ENCODE measurements around the gene SLC13A4. TPM values are rescaled to one million over a fixed set of nuclear protein-coding genes. Genes with fewer than 3 reads are reported as not detected.

Gene SLC13A4
- total and polyA plus RNA-seq, 2 of the 4 experiments (the other 2 are of a cell fraction): 0.10 TPM; not detected in 1

GRCh38 chr7:135719688-135720087 is 8.3 kb downstream of the SLC13A4 start:
- Histone ChIP-seq H3K79me1 (ENCODE audit: low read depth in 1 of 2, low read length in 2 of 2) (peaks cover 0 to 8% of the 10 kb centered on the region in 2 experiments; a peak in 2 of 4 replicates), H4K5ac (ENCODE audit: low read depth, low read length) (no peak overlapping the region), H3K27ac (ENCODE audit: insufficient read depth, low read length) (no peak overlapping the region), H2BK15ac (ENCODE audit: low read depth, low read length) (no peak overlapping the region), H4K91ac (ENCODE audit: insufficient read depth, low read depth, low read length) (no peak overlapping the region), H3K9me1 (ENCODE audit: insufficient read depth, low read length) (peaks cover 8% of the 10 kb centered on the region; the same call in 1 of the 2 replicates), H2AK5ac (ENCODE audit: low read depth, low read length) (no peak overlapping the region), H3K4ac (ENCODE audit: low read depth, low read length) (no peak overlapping the region), H3K18ac (ENCODE audit: low read depth, low read length) (no peak overlapping the region), H2BK120ac (ENCODE audit: low read depth, low read length) (no peak overlapping the region), H2AFZ (replicated peaks; ENCODE audit: low read length, poor library complexity) (no peak overlapping the region), H2BK5ac (ENCODE audit: low read depth, low read length, poor library complexity, severe bottlenecking) (no peak overlapping the region), H3K4me3 (ENCODE audit: insufficient read depth, low read depth, low read length) (no peak overlapping the region), H2AK9ac (replicated peaks; ENCODE audit: low read depth, low read length, poor library complexity) (peak overlapping the region; percentile 22), H3K27me3 (ENCODE audit: control insufficient read depth, insufficient read depth, low read length) (no peaks in the 10 kb centered on the region), H3K56ac (ENCODE audit: extremely low read depth, insufficient read depth, low read length) (no peak overlapping the region), H3K14ac (replicated peaks; ENCODE audit: low read depth, low read length) (no peak overlapping the region), H3K23ac (ENCODE audit: low read depth, low read length) (no peak overlapping the region), H3K9me3 (ENCODE audit: control insufficient read depth, insufficient read depth, low read length) (no peaks in the 10 kb centered on the region), H2BK20ac (ENCODE audit: low read depth, low read length) (no peak overlapping the region), H4K8ac (ENCODE audit: low read depth in 2 of 2, low read length in 2 of 2) (no peak overlapping the region), H3K9ac (ENCODE audit: low read depth, low read length) (no peak overlapping the region), H4K20me1 (ENCODE audit: insufficient read depth, low read length) (no peaks in the 10 kb centered on the region), H3K4me2 (ENCODE audit: low read depth, low read length) (no peak overlapping the region), H3K36me3 (ENCODE audit: control insufficient read depth, insufficient read depth, low read length) (no peaks in the 10 kb centered on the region), H3K4me1 (ENCODE audit: control insufficient read depth, insufficient read depth, low read length) (peaks cover 6% of the 10 kb centered on the region; the same call in 1 of the 2 replicates)
- BruUV-seq (replicated peaks): no TSS peak
- ChIA-PET CTCF (interaction anchor here (0.6 kb wide), 1 partner anchor 1913 kb away, joined by 5 read pairs; no protein-coding TSS in a partner anchor), POLR2A (ENCODE audit: unreplicated experiment) (no interaction called here)
- DNase-seq: no peak
- ATAC-seq (ENCODE audit: low read depth): no peak
- TF ChIP-seq RCOR1 (IDR thresholded peaks at IDR 0.05; ENCODE audit: insufficient replicate concordance, low read length): no peak
- TF ChIP-seq MAZ (IDR thresholded peaks at IDR 0.05; ENCODE audit: borderline replicate concordance, low read depth, low read length): no peak
- no peak for TF ChIP-seq CEBPB (IDR thresholded peaks at IDR 0.05; ENCODE audit: low read depth, low read length)
- TF ChIP-seq FOS (IDR thresholded peaks at IDR 0.05; ENCODE audit: low read depth, low read length): no peak
- TF ChIP-seq USF2 (IDR thresholded peaks at IDR 0.05; ENCODE audit: low read depth, low read length): no peak
- TF ChIP-seq ELK1 (IDR thresholded peaks at IDR 0.05; ENCODE audit: borderline replicate concordance, low read depth, low read length): no peak
- no peak for TF ChIP-seq MAFK (IDR thresholded peaks at IDR 0.05; ENCODE audit: low read depth, low read length)
- no peak for TF ChIP-seq SMC3 (IDR thresholded peaks at IDR 0.05; ENCODE audit: low read depth, low read length)
- TF ChIP-seq POLR2A (IDR thresholded peaks at IDR 0.05; ENCODE audit: low read depth, low read length): no peak
- TF ChIP-seq CHD1 (IDR thresholded peaks at IDR 0.05; ENCODE audit: low read depth, low read length): no peak
- no peak for TF ChIP-seq NFE2L2 (IDR thresholded peaks at IDR 0.05; ENCODE audit: low read depth, low read length)
- no peak for TF ChIP-seq BHLHE40 (IDR thresholded peaks at IDR 0.05; ENCODE audit: low read depth, low read length)
- TF ChIP-seq CTCF (conservative IDR thresholded peaks at IDR 0.05; ENCODE audit: low read depth, low read length): no peak
- TF ChIP-seq RAD21 (IDR thresholded peaks at IDR 0.05; ENCODE audit: low read length): no peak
- TF ChIP-seq RFX5 (IDR thresholded peaks at IDR 0.05; ENCODE audit: low read depth, low read length): no peak
- no peak for TF ChIP-seq MXI1 (IDR thresholded peaks at IDR 0.05; ENCODE audit: borderline replicate concordance, low read depth, low read length)
- dilution Hi-C loops (cut with HindIII; ENCODE audit: low sequenced_read_pairs, unreplicated experiment): no loop called here
- no CpG with 5 or more reads among the region's 2 CpGs for WGBS, 2 experiments (ENCODE audit: extremely low coverage in 2 of 2, insufficient read length in 1 of 2)
- in situ Hi-C loops (cut with MboI; ENCODE audit: low sequenced_read_pairs): no loop called here
- intact Hi-C loops (cut with micrococcal nuclease): no loop called here

All from IMR-90 (cell line).